DND-41 (cell line): ENCODE measurements around the gene BDNF.

ENCODE experiments used
- EZH2 ChIP-seq: IDR thresholded peaks from 3 replicates; pipeline ENCODE4 v1.6.1; 2012; ENCODE audit warnings: borderline replicate concordance, low read depth, mild to moderate bottlenecking, moderate library complexity, low read length, inconsistent platforms; ENCODE audit not compliant: severe bottlenecking
- TF ChIP-seq, protein P1 (sequence below): IDR thresholded peaks from 2 replicates; pipeline ENCODE4 v1.5.1; 2012; ENCODE audit warnings: borderline replicate concordance, low read length, moderate library complexity, mild to moderate bottlenecking; ENCODE audit not compliant: poor library complexity, severe bottlenecking; ENCODE audit errors: extremely low read depth

DNA sequence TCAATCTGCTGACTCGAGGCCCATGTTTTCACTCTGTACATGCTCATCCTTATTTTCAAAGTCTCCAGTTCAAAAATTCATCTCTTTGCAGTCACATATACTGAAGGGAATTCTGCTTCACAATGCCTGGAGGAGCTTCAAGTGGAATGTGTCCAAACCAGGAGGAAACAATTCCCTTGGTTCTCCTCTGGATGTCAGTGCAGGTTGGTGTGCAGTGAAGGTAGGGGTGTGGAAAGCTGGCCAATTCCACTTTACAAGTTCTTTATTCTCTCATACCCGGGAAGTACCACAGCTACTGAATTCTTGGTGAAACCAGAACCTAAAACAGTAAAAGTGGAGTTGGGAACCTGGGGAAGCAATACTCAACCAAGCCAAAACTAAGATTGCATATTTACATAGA lies 57.3 kb downstream of the BDNF start:
- TF ChIP-seq, protein P1, sequence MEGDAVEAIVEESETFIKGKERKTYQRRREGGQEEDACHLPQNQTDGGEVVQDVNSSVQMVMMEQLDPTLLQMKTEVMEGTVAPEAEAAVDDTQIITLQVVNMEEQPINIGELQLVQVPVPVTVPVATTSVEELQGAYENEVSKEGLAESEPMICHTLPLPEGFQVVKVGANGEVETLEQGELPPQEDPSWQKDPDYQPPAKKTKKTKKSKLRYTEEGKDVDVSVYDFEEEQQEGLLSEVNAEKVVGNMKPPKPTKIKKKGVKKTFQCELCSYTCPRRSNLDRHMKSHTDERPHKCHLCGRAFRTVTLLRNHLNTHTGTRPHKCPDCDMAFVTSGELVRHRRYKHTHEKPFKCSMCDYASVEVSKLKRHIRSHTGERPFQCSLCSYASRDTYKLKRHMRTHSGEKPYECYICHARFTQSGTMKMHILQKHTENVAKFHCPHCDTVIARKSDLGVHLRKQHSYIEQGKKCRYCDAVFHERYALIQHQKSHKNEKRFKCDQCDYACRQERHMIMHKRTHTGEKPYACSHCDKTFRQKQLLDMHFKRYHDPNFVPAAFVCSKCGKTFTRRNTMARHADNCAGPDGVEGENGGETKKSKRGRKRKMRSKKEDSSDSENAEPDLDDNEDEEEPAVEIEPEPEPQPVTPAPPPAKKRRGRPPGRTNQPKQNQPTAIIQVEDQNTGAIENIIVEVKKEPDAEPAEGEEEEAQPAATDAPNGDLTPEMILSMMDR, result no peak
- no peak for TF ChIP-seq EZH2
